ENCODE results near the gene PCNX3. TPM values are rescaled to one million over a fixed set of nuclear protein-coding genes. Genes with fewer than 3 reads are reported as not detected.

PCNX3 gene
- total RNA-seq, 1 donor from 2014 or later, result 34.0 TPM

GRCh38 chr11:65592858-65593517 is 22.6 kb upstream of the PCNX3 start:
- DNase-seq (no peak), ATAC-seq (no peak)
- Histone ChIP-seq H3K27ac (no peak overlapping the region), H3K27me3 (no peaks in the 10 kb centered on the region), H3K4me3 (no peak overlapping the region), H3K9me3 (no peaks in the 10 kb centered on the region), H3K36me3 (peaks cover 35% of the 10 kb centered on the region), H3K4me1 (peaks cover 6% of the 10 kb centered on the region)
- intact Hi-C loops (cut with DNase I), result no loop called here
- TF ChIP-seq CTCF (IDR thresholded peaks at IDR 0.05), result no peak

GRCh38 chr11:65593518-65594414 is 21.8 kb upstream of the PCNX3 start:
- intact Hi-C loops (cut with DNase I), result no loop called here
- Histone ChIP-seq H3K4me3 (no peak overlapping the region), H3K4me1 (no peaks in the 10 kb centered on the region), H3K27me3 (no peaks in the 10 kb centered on the region), H3K9me3 (no peaks in the 10 kb centered on the region), H3K27ac (no peak overlapping the region), H3K36me3 (peaks cover 43% of the 10 kb centered on the region)
- DNase-seq, result no peak
- peak; percentile 48 for ATAC-seq
- peak; percentile 67 for TF ChIP-seq CTCF (IDR thresholded peaks at IDR 0.05)

GRCh38 chr11:65595131-65595530 is 20.4 kb upstream of the PCNX3 start:
- Histone ChIP-seq H3K4me1 (no peaks in the 10 kb centered on the region), H3K36me3 (peaks cover 41% of the 10 kb centered on the region), H3K4me3 (no peak overlapping the region), H3K27ac (peak overlapping the region; percentile 11), H3K27me3 (no peaks in the 10 kb centered on the region), H3K9me3 (no peaks in the 10 kb centered on the region)
- DNase-seq, result no peak
- TF ChIP-seq CTCF (IDR thresholded peaks at IDR 0.05), result no peak
- ATAC-seq, result peak; percentile 1
- intact Hi-C loops (cut with DNase I), result no loop called here

- H3K4me1 ChIP-seq, result no peaks in the 10 kb centered on the region
- no peak for DNase-seq
- H3K27me3 ChIP-seq, result no peaks in the 10 kb centered on the region
- H3K4me3 ChIP-seq, result no peak within 1 kb of the TSS
- intact Hi-C loops (cut with DNase I), result no loop called here
- ATAC-seq, result no peak
- H3K27ac ChIP-seq, result peak within 1 kb of the TSS; percentile 11
- no peaks in the 10 kb centered on the region for H3K9me3 ChIP-seq
- no peak for TF ChIP-seq CTCF (IDR thresholded peaks at IDR 0.05)
- H3K36me3 ChIP-seq, result peaks cover 35% of the 10 kb centered on the region
Measured at GRCh38 chr11:65595543-65596281, 19.9 kb upstream of the PCNX3 start, which contains the start of gene KCNK7. TSS of gene KCNK7 (minus strand) at chr11:65595800. CDS start at chr11:65595772, 28 bp downstream.

- intact Hi-C loops (cut with DNase I), result no loop called here
- H3K4me3 ChIP-seq, result no peak overlapping the region
- DNase-seq (no peak), ATAC-seq (no peak)
- H3K4me1 ChIP-seq, result no peaks in the 10 kb centered on the region
- H3K9me3 ChIP-seq, result no peaks in the 10 kb centered on the region
- no peak for TF ChIP-seq CTCF (IDR thresholded peaks at IDR 0.05)
- no peaks in the 10 kb centered on the region for H3K27me3 ChIP-seq
- peaks cover 35% of the 10 kb centered on the region for H3K36me3 ChIP-seq
- no peak overlapping the region for H3K27ac ChIP-seq
Measured at GRCh38 chr11:65596520-65596919, 19.1 kb upstream of the PCNX3 start.

Data from upper lobe of right lung (tissue), 1 donor.